IPS-18a (cell line): Measurements from ENCODE around the gene SVOP.

ENCODE experiments used
- H3K27ac ChIP-seq: one replicate; pipeline ENCODE4 v1.5.1; 2013; ENCODE audit warnings: low read length
- H3K27me3 ChIP-seq: one replicate; pipeline ENCODE4 v1.6.1; 2013; ENCODE audit warnings: mild to moderate bottlenecking, low read length; ENCODE audit not compliant: control insufficient read depth, insufficient read depth
- H3K36me3 ChIP-seq: one replicate; pipeline ENCODE4 v1.6.1; 2013; ENCODE audit warnings: low read depth, low read length; ENCODE audit not compliant: control insufficient read depth
- H3K4me1 ChIP-seq: one replicate; pipeline ENCODE4 v1.6.1; 2013; ENCODE audit warnings: low read depth, low read length; ENCODE audit not compliant: control insufficient read depth
- H3K4me3 ChIP-seq: one replicate; pipeline ENCODE4 v1.5.1; 2013; ENCODE audit warnings: low read length
- H3K9ac ChIP-seq: one replicate; pipeline ENCODE4 v1.6.1; 2013; ENCODE audit warnings: mild to moderate bottlenecking, low read length, moderate library complexity
- H3K9me3 ChIP-seq: one replicate; pipeline ENCODE4 v1.6.1; 2013; ENCODE audit warnings: low read depth, low read length; ENCODE audit not compliant: control insufficient read depth

Gene SVOP

DNA sequence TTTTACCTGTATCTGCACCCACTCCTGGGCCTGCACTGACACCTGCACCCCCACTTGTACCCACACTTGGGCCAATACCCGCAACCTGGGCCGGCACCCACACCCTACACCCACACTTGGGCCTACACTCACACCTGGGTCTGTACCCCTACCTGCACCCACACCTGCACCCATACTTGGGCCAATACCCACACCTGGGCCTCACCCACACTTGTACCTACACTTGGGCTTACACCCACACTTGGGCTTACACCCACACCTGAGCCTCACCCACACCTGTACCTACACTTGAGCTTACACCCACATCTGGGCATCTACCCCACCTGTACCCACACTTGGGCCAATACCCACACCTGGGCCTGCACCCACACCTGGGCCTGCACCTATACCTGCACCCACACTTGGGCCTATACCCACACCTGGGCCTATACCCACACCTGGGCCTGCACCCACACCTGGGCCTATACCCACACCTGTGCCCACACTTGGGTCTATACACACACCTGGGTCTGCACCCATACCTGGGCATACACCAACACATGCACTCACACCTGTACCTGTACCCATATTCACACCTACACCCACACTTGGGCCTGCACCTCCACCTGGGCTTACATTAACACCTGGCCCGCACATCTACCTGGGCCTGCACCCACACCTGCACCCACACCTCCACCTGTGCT, 101.8 kb downstream of the SVOP start:
- H3K27me3 ChIP-seq: no peaks in the 10 kb centered on the region
- H3K36me3 ChIP-seq: no peaks in the 10 kb centered on the region
- no peaks in the 10 kb centered on the region for H3K9me3 ChIP-seq
- H3K4me3 ChIP-seq: no peak overlapping the region
- H3K4me1 ChIP-seq: no peaks in the 10 kb centered on the region
- no peak overlapping the region for H3K27ac ChIP-seq
- H3K9ac ChIP-seq: no peak overlapping the region

DNA sequence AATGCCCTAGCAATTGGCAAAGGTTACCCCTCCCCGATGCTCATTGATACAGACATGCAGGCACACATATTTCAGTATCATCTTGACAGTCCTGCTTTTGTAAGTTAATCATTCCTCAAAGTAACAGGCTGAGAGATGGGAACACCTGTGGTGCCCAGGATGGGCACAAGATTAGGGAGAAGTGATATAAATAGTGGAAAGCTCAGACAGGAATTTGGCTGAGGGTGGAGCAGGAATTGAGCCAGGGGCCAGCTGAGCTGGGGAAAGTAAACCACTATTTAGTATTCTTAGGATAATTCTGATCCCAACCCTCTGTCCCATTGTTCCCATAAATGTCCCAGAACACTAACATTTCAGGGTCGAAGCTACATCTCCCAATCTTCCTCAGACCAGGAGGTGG, 102.7 kb downstream of the SVOP start:
- H3K27ac ChIP-seq: no peak overlapping the region
- H3K9me3 ChIP-seq: no peaks in the 10 kb centered on the region
- H3K27me3 ChIP-seq: no peaks in the 10 kb centered on the region
- H3K4me1 ChIP-seq: no peaks in the 10 kb centered on the region
- H3K4me3 ChIP-seq: no peak overlapping the region
- H3K9ac ChIP-seq: no peak overlapping the region
- no peaks in the 10 kb centered on the region for H3K36me3 ChIP-seq

DNA sequence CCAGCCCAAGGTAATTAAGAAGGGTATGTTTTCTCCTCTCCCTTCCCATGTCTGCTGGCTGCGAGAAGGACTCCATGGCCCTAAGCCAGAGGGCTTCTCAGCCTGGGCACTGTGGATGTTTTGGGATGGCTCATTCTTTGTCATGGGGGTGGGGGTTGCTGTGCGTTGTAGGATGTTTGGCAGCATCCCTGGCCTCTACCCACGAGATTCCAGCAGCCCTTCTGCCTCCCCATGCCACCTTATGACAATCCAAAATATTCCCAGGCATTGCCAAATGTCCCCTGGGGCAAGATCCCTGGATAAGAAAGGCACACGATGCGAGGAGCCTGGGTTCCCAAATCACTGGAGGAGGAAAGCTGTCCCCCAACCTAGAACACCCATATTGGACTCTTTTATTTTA, 104.5 kb downstream of the SVOP start:
- no peaks in the 10 kb centered on the region for H3K9me3 ChIP-seq
- no peaks in the 10 kb centered on the region for H3K4me1 ChIP-seq
- H3K9ac ChIP-seq: no peak overlapping the region
- no peaks in the 10 kb centered on the region for H3K36me3 ChIP-seq
- no peaks in the 10 kb centered on the region for H3K27me3 ChIP-seq
- no peak overlapping the region for H3K4me3 ChIP-seq
- H3K27ac ChIP-seq: no peak overlapping the region

DNA sequence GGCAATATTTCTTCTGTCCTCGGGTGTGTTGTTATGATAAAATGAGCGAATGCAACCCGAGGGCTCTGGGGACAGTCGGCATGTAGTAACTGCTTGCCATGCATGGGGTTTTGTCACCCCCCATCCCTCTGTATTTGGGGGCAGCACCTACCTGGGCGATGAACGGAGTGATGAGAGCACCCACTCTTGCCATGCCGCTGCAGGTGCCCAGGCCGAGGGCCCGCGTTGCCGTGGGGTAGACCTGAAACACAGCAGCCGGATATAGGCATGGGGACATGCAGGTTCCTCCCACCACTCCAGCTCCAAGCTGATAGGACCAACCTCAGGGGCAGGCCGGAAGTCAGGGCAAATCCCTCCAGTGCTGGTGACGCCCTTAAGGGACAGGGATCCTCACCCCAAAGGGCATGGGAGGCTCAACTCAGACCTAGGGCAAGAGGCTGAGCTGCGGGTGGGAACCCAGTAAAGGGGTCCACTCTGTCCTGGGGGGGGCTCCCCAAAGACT, 105.2 kb downstream of the SVOP start:
- Histone ChIP-seq H3K9me3 (no peaks in the 10 kb centered on the region), H3K36me3 (no peaks in the 10 kb centered on the region), H3K4me1 (no peaks in the 10 kb centered on the region), H3K27me3 (no peaks in the 10 kb centered on the region), H3K27ac (no peak overlapping the region), H3K9ac (no peak overlapping the region), H3K4me3 (no peak overlapping the region)

DNA sequence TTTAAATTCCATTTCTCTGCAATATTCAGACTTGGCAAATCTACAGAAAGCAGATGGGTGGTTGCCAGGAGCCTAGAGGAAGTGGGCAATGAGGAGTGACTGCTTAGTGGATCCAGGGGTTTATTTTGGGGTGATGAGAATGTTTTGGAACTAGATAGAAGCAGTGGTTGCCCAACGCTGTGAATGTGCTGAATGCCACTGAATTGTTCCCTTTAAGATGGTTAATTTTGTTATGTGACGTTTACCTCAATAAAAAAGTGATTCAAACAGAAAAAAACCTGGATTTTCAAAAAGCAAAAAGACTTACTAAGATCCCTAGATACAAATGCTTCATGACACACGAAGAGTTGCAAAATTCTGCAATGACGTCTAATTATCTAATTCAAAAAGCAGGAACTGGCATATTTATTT, 106.7 kb downstream of the SVOP start:
- Histone ChIP-seq H3K36me3 (no peaks in the 10 kb centered on the region), H3K9ac (no peak overlapping the region), H3K9me3 (no peaks in the 10 kb centered on the region), H3K4me3 (no peak overlapping the region), H3K27ac (no peak overlapping the region), H3K27me3 (no peaks in the 10 kb centered on the region), H3K4me1 (no peaks in the 10 kb centered on the region)

DNA sequence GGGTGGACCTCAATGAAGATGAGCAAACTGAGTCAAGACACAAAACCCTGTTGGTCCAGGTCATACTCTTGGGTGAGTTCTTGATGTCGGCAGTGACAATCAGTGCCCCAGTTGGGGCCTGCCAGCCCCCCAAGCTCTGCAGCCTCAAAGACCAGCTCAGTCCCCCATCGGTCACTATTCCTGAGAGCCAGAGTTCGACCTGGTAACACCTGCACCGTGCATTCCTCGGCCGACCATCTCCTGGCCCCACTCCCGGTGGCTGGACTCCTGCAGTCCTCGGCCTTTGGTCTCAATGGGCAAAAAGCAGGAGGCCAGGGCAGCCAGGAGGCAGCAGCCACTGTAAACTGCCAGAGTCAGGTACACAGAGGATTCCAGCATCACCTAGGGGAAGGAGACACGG, 108.5 kb downstream of the SVOP start:
- H3K9ac ChIP-seq: no peak overlapping the region
- H3K27me3 ChIP-seq: no peaks in the 10 kb centered on the region
- no peaks in the 10 kb centered on the region for H3K36me3 ChIP-seq
- no peaks in the 10 kb centered on the region for H3K9me3 ChIP-seq
- no peak overlapping the region for H3K4me3 ChIP-seq
- H3K4me1 ChIP-seq: no peaks in the 10 kb centered on the region
- no peak overlapping the region for H3K27ac ChIP-seq

DNA sequence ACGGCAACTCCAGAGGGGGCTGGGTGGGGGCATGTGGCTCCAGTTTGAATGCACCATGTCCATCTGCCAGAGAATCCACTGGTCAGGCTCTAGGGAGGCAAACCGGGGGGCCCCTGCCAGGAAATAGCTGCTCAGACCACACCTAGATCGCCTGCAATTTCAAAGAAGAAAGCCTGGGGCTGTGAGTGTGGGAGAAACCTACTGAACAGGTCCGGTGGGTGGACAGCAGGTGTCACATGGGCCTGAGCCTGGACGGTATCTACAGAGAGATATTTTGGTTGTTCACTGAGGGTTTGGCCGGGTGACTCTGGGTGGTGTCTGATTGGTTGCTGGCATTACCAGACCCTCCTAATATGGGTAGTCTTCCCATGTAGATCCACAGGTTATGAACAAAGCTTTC, 109.0 kb downstream of the SVOP start:
- Histone ChIP-seq H3K27ac (no peak overlapping the region), H3K4me3 (no peak overlapping the region), H3K36me3 (no peaks in the 10 kb centered on the region), H3K9ac (no peak overlapping the region), H3K4me1 (no peaks in the 10 kb centered on the region), H3K27me3 (no peaks in the 10 kb centered on the region), H3K9me3 (no peaks in the 10 kb centered on the region)

DNA sequence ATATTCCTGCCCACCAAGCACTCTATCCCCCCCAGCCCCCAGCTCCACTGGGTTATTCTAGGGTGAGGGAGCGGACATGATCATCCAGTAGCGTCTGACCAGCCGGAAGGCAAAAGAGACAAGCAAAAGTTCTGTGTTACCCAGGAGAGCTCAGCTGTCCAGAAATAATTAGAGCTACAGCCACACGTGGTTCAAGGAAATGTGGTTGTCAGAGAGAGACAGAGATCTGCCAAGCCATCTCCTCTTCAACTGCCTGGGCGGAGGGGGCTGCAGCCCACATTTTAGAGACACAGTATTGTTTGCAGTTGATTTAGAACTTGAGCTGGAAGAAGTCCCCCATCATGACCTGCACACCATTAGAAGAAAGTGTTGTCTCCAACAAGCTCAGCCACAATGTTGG, 110.5 kb downstream of the SVOP start:
- Histone ChIP-seq H3K9ac (no peak overlapping the region), H3K36me3 (no peaks in the 10 kb centered on the region), H3K9me3 (no peaks in the 10 kb centered on the region), H3K4me1 (no peaks in the 10 kb centered on the region), H3K27me3 (no peaks in the 10 kb centered on the region), H3K27ac (no peak overlapping the region), H3K4me3 (no peak overlapping the region)

DNA sequence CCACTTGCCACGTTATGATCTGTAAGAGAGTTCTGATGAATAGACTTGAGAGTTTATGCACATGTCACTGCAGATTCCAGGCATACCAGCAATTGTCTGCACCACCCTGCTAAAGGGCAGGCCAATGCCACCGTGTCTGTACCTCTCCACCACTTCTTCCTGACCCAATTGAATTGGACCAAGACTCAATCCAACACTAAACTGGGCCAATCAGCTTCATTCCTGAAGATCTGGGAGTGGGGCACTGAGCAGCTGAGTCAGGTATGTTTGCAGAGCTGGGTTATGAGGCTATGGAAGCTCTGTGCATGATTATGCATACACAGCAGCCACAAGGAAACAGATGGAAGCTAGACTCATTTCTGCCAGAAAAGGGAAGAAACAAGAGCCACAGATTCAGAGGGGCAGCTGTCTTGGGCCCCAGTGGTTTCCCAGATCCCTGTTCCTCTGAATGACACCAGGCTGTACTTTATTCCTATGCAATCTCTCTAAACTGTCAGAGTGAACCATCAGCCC, 113.0 kb downstream of the SVOP start:
- H3K27me3 ChIP-seq: no peaks in the 10 kb centered on the region
- no peaks in the 10 kb centered on the region for H3K36me3 ChIP-seq
- no peaks in the 10 kb centered on the region for H3K9me3 ChIP-seq
- H3K27ac ChIP-seq: no peak overlapping the region
- no peaks in the 10 kb centered on the region for H3K4me1 ChIP-seq
- no peak overlapping the region for H3K9ac ChIP-seq
- no peak overlapping the region for H3K4me3 ChIP-seq

DNA sequence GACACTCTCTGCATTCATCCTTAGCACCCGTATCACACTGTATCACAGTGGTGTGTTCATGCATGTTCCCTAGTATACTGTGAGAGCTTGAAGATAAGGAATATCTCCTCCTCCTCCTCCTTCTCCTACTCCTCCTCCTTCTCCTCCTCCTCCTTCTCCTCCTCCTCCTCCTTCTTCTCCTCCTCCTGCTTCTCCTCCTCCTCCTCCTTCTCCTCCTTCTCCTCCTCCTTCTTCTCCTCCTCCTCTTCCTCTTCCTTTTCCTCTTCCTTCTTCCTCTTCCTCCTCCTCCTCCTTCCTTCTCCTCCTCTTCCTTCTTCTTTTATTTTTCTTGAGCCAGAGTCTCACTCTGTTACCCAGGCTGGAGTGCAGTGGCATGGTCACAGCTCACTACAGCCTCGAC, 113.9 kb downstream of the SVOP start:
- no peaks in the 10 kb centered on the region for H3K27me3 ChIP-seq
- H3K9me3 ChIP-seq: no peaks in the 10 kb centered on the region
- no peaks in the 10 kb centered on the region for H3K4me1 ChIP-seq
- no peak overlapping the region for H3K9ac ChIP-seq
- no peak overlapping the region for H3K27ac ChIP-seq
- no peak overlapping the region for H3K4me3 ChIP-seq
- H3K36me3 ChIP-seq: no peaks in the 10 kb centered on the region

DNA sequence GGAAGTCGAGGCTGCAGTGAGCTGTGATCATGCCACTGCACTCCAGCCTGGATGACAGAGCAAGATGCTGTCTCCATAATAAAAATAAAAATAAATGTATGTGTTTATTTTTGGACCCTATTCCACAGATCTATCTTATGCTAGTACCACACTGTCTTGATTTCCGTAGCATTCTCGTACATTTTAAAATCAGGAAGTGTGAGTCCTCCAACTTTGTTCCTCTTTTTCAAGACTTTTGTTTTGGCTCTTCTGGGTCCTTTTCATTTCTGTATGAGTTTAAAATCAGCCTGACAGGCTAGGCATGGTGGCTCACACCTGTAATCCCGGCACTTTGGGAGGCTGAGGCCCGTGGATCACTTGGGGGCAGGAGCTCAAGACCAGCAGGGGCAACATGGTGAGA, 115.1 kb downstream of the SVOP start:
- Histone ChIP-seq H3K36me3 (no peaks in the 10 kb centered on the region), H3K4me3 (no peak overlapping the region), H3K9me3 (no peaks in the 10 kb centered on the region), H3K9ac (no peak overlapping the region), H3K27me3 (no peaks in the 10 kb centered on the region), H3K27ac (no peak overlapping the region), H3K4me1 (no peaks in the 10 kb centered on the region)

DNA sequence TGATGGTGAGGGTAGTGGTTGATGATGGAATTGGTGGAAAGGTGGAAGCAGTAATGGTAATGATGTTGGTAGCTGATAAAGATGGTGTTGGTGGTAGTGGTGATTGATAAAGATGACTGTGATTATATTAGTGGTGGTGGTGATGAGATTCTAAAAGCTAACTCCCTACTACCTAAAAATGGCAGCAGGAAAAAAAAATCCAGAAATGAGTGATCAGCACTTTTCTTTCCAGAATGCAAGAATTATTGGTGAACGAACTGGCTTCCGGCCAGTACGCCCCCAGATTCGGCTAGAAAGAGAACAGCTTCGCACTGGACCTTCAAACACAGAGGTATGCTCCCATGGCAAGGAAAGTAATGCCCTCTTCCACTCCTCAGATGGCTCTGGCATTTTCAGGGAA, 121.7 kb downstream of the SVOP start:
- Histone ChIP-seq H3K4me1 (no peaks in the 10 kb centered on the region), H3K9me3 (no peaks in the 10 kb centered on the region), H3K4me3 (no peak overlapping the region)

More for the DNA sequence above, 121.7 kb downstream of the SVOP start:
- no peak overlapping the region for H3K27ac ChIP-seq
- no peak overlapping the region for H3K9ac ChIP-seq
- no peaks in the 10 kb centered on the region for H3K36me3 ChIP-seq
- no peaks in the 10 kb centered on the region for H3K27me3 ChIP-seq
